Spleen (tissue), 11 donors: ENCODE measurements around the gene ARL17A. TPM values are rescaled to one million over a fixed set of nuclear protein-coding genes. Genes with fewer than 3 reads are reported as not detected.
"Not testable (repeated sequence)": the region's sequence is repeated elsewhere in the genome, so short reads cannot be mapped to it uniquely, and the experiment has no call there.

Experiments used
- DNase-seq: peaks from one replicate; pipeline ENCODE4 v3.0.0-alpha.2; 2020
- H3K27ac ChIP-seq, 8 donors: fragments of 200-600 bp; sonication (generic) in 7 of 8; 1 replicate in 4 of 8; 2 replicates in 4 of 8; pipeline versions ENCODE4 v1.5.0 to v1.8.0; 2016 to 2021; ENCODE audit warnings: inconsistent platforms in 4 of 8, mild to moderate bottlenecking in 4 of 8, moderate library complexity in 1 of 8
- H3K27me3 ChIP-seq, 7 donors: fragments of 200-600 bp; sonication (generic) in 6 of 7; replicated peaks in 1 of 7; 1 replicate in 4 of 7; 2 replicates in 3 of 7; pipeline versions ENCODE4 v1.5.0 to v1.8.0; 2016 to 2021; ENCODE audit warnings: inconsistent platforms in 3 of 7, mild to moderate bottlenecking in 1 of 7
- H3K36me3 ChIP-seq, 6 donors: fragments of 200-600 bp; sonication (generic) in 5 of 6; 1 replicate in 4 of 6; 2 replicates in 2 of 6; pipeline versions ENCODE4 v1.5.0 to v1.8.0; 2016 to 2021; ENCODE audit warnings: inconsistent platforms in 2 of 6
- H3K4me1 ChIP-seq, 6 donors: fragments of 200-600 bp; sonication (generic) in 5 of 6; 1 replicate in 3 of 6; 2 replicates in 3 of 6; pipeline versions ENCODE4 v1.5.0 to v1.8.0; 2016 to 2021; ENCODE audit warnings: inconsistent platforms in 3 of 6
- H3K4me3 ChIP-seq, 8 donors: fragments of 200-600 bp; sonication (generic) in 7 of 8; 1 replicate in 4 of 8; 2 replicates in 4 of 8; pipeline versions ENCODE4 v1.5.0 to v1.8.0; 2016 to 2021; ENCODE audit warnings: inconsistent platforms in 4 of 8, mild to moderate bottlenecking in 4 of 8, moderate library complexity in 2 of 8
- H3K9me3 ChIP-seq, 8 donors: fragments of 200-600 bp; sonication (generic) in 7 of 8; 1 replicate in 4 of 8; 2 replicates in 4 of 8; pipeline versions ENCODE4 v1.5.0 to v1.8.0; 2016 to 2021; ENCODE audit warnings: inconsistent platforms in 4 of 8
- WGBS, 5 donors: extraction: QIAGEN DNeasy Blood & Tissue Kit in 3 of 5; methylation state at CpG; one replicate each; pipeline versions ENCODE4 v1.1.5 to v1.1.7; 2013 to 2018; 5-methylcytosine and 5-hydroxymethylcytosine counted together
- intact Hi-C: fragments of 100-400 bp; cut with DNase I; formaldehyde crosslinking; loops from one replicate; pipeline ENCODE4 v1.15.0; 2023; ENCODE audit warnings: low total_unique reads
- polyA plus RNA-seq, 3 donors: library from polyadenylated mRNA; stranded (reverse); fragments of 200-250 nt; gene quantifications; one replicate each; pipeline ENCODE4 v1.2.1, GENCODE V29; 2013
- total RNA-seq, 7 donors: library from RNA; depleted of rRNA in 3 of 7; stranded (reverse); fragments of >200 nt in 3 of 7; fragmentation: NEBNext Ultra II Directional in 4 of 7; extraction: Animal tissue kit (Norgen Biotek cat#: 25700) in 4 of 7; gene quantifications; one replicate each; pipeline versions ENCODE4 v1.1.0 to v1.2.1, GENCODE V29; 2016 to 2021
- donor health status: healthy with polysubstance abuse.
- donor health status: DM: no; HTN: no; CAD: no; lungs with moderate emphysema.
- donor health status: DM: no; HTN: no; CAD: no.
- donor health status: Bipolar disorder and iron deficiency.
- donor health status: healthy.
- donor health status: DM: no; HTN: no; CAD: no.
- donor health status: DM: yes; HTN: yes; CAD: no.

ARL17A gene
- total and polyA plus RNA-seq, 10 donors = 1.8 to 43.5 (median 14.8) TPM

DNA sequence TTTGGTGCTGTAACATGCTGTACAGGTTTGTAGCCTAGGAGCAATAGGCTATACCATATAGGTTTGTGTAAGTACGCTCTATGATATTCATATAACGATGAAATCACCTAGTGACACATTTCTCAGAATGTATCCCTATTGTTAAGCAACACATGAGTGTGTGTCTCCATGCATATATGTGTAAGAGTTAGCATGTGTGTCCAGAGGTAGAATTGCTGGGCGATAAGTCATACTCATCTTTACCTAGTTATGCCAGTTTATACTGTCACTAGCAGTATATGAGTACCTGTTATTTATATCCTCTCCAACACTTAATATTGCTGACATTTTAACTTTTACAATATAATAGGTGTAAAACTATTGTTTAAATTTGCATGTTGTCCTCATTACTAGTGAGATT lies 21.3 kb upstream of the ARL17A start:
- DNase-seq, H3K4me3 ChIP-seq, H3K9me3 ChIP-seq, H3K27ac ChIP-seq, H3K27me3 ChIP-seq, intact Hi-C loops, H3K36me3 ChIP-seq, H3K4me1 ChIP-seq: not testable (repeated sequence)
- WGBS, 5 donors = no CpG with 5 or more reads among the region's 3 CpGs

DNA sequence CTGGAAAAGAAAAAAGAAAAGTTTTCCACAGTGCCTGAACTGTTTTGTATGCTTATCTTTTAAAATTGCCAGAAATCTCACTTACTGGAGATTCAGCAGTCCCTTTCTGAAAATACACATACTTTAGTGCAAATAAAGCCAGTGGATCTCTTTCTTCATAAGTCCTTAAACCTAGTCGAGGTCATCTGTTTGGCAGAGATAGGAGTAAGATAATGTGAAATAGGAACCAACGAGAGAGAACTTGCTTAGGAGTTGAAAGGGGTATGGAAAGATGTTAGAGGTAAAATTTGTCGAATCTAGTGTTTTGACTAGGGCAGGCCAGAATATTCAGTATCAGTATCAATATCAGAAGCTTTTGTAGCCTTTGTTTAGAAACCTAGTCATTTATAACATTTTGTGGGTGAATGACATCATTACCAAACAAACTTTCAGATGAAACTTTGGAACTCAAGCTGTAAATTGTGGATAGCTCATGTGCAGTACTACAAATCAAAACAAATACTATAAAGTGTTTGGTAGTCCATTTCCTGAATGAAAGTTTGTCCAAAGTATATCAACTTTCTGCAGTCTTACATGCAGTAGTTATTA lies 18.9 kb upstream of the ARL17A start:
- H3K36me3 ChIP-seq, intact Hi-C loops, H3K9me3 ChIP-seq, H3K4me3 ChIP-seq, H3K4me1 ChIP-seq, H3K27me3 ChIP-seq, DNase-seq, H3K27ac ChIP-seq: not testable (repeated sequence)
- WGBS, 5 donors = 39 to 65% (median 57%) methylated on average over 2 to 3 of the region's 3 CpGs

DNA sequence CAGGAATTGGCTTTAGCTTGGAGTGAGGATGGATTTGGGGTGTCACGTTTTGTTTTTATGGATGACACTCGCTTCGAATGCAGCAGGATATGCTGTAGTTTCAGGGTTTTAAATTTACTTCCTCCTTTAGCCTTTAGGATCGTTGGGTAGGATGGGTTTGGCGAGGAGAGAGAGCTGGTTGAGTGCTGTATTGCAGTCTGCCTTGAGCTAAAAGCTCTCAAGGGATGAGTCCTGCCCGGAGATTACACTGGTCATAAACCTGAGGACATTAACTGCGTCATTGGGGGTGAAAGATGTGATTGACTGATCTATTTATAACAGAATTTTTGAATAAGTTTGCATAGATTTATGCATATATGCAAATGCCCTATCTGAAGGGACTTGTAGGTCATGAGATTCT lies 11.8 kb upstream of the ARL17A start:
- intact Hi-C loops, H3K27me3 ChIP-seq, H3K27ac ChIP-seq, H3K36me3 ChIP-seq, H3K9me3 ChIP-seq, H3K4me3 ChIP-seq, DNase-seq, H3K4me1 ChIP-seq: not testable (repeated sequence)
- no CpG with 5 or more reads among the region's 7 CpGs for WGBS, 5 donors

DNA sequence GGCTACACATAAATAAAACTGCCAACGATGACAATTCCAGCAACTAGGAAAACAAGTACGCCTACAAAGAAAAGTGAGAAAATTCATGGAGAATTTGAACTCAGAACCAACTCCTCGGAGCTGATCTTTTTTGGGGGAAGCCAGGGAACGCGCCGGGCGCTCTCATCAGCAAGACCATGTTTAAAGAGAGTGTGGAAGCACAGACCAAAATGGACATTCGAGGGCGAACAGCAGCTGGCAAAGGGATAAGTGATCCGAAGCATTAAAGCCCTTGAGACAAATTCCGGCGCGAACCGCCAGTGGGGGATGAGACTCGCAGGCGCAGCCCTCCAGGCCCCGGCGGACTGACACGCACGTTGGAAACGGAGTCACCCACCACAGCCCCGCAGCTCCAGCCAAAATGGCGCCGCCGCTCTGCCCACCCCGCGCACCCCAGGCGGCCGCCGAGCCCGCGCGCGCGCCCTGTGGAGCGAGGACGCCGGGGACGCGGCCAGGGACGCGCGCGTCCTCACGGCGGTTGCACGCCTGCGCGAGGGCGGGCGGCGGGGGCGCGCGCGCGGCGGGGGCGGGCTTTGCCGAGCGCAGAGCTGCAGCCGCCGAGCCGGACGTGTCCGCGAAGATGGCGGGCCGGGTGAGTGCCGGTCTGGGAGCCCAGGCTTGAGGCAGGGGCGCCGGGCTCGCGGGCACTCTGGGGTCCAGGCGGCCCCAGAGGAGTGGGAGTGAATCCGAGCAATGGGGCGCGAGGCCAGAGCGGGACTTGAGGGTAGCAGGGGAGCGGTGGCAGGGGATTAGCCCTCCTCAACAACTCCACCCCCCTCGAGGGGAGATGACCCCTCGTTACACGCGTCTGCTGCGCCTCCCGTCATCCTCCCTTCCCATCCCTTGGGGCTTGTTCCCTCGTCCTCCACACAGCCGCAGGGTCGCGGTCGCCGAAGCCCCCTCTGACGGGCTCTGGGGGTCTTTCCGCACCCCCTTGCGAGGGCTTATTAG lies 11.0 kb upstream of the ARL17A start, which contains the start of gene NSF:
TSS of gene NSF (plus strand) at position 513 of the 990 bp plus-strand sequence. CDS start at position 620, 107 bp downstream.
- H3K36me3 ChIP-seq, H3K27ac ChIP-seq, H3K4me1 ChIP-seq, H3K27me3 ChIP-seq, intact Hi-C loops, H3K9me3 ChIP-seq, H3K4me3 ChIP-seq, DNase-seq: not testable (repeated sequence)
- no CpG with 5 or more reads among the region's 95 CpGs for WGBS, 5 donors

DNA sequence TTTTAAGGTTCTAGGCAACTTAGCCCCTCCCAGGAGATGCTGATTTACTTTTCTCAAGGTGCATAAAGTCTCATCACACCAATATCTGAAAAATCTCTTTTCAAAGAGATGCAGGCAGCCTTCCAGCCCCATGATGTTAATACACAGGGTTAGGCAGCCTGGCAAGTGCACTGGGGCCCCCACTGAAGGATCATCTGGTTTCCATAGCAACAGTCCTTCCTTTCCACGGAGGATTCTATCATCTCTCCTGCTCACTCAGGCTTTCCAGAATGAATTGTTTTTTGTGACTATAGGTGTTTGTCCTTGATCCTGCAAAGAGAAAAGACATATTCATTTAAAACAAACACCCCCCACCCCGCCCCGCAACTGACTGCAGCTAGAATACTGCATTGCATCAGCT lies 6.0 kb upstream of the ARL17A start:
- intact Hi-C loops, H3K27ac ChIP-seq, H3K27me3 ChIP-seq, H3K36me3 ChIP-seq, H3K4me3 ChIP-seq, H3K4me1 ChIP-seq, DNase-seq, H3K9me3 ChIP-seq: not testable (repeated sequence)
- no CpG with 5 or more reads among the region's 3 CpGs for WGBS, 5 donors

DNA sequence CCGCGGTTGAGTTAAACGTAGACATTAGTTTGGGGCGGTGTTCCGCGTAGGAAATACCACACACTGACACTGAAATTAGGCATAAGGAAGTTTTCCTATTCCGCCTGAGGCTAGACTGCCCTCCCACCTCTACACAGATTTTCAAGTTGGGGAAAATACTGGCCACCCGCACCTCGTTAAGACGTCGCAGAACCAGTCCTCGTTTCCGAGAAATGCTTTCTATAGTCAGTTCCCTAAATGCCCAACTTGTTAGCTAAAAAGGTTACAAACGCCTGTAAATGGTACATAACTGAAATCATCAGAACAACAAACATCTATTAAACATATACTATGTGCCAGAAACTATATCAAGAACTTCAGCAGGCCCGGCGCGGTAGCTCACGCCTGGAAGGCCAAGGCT lies 591 bp upstream of the ARL17A start:
- H3K36me3 ChIP-seq, intact Hi-C loops, H3K27me3 ChIP-seq, DNase-seq, H3K9me3 ChIP-seq, H3K4me1 ChIP-seq: not testable (repeated sequence)
- peak overlapping the region in 7 of 8 donors; percentile 62 to 83 (median 70) for H3K27ac ChIP-seq
- peak overlapping the region in 3 of 8 donors; percentile 19 to 58 (median 19) for H3K4me3 ChIP-seq
- 3 to 14% (median 10%) methylated on average over 2 to 7 of the region's 18 CpGs; no CpG with 5 or more reads in 1 of the 5 donors for WGBS, 5 donors

DNA sequence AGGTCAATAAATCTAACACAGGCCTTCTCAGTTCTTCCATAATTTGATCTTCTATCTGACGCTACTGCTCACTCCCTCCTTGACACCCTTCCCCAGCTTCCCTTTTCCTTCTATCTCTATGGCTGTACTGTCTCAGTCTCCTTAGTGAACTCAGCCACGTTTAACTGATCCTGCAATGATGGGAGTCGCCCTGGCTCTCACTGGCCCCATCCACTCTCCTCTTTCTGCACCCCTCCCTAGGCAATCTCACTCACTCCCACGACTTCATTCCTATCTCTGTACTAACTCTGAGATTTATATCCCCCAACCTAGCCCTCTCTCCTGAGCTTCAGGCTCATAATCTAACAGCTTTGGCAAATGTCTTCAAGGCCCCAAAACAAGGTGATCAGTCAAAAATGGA lies 7.7 kb downstream of the ARL17A start:
- intact Hi-C loops, H3K27me3 ChIP-seq, H3K4me3 ChIP-seq, H3K36me3 ChIP-seq, DNase-seq, H3K27ac ChIP-seq, H3K9me3 ChIP-seq, H3K4me1 ChIP-seq: not testable (repeated sequence)
- WGBS, 5 donors = no CpG with 5 or more reads among the region's 4 CpGs

DNA sequence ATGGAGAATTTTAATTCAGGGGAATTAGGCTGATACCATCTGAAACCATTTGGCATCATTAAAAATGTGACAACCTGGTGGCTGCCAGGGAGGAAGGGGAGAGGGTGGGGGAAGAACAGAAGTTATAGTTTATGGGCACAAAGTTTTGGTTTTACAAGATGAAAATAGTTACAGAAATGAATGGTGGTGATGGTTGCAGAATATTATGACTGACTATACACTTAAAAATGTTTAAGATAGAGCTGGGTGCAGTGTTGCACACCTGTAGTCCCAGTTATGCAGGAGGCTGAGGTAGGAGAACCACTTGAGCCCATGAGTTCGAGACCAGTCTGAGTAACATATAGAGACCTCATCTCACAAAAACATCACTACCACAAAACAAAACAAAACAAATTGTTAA lies 12.5 kb downstream of the ARL17A start:
- H3K4me3 ChIP-seq, intact Hi-C loops, H3K27ac ChIP-seq, H3K27me3 ChIP-seq, H3K9me3 ChIP-seq, H3K4me1 ChIP-seq, DNase-seq, H3K36me3 ChIP-seq: not testable (repeated sequence)
- no CpG with 5 or more reads among the region's 1 CpG for WGBS, 5 donors

DNA sequence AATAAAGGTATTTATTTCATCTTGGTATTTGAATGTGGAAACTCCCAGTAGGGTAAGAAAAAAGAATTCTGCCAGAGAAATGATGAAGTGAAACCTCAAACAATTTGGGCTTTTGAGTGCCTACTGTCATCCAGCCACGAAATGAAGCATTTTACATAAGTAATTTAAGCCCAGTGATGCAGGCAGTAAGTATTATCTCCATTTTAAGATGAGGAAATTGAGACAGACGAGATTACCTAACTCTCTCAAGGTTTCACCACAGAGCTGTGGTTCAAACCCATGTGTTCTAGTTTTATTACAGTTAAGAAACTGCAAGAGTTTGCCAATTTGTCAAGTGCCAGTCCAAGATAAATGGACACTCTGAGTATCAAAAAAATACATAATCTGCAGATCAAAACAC lies 13.2 kb downstream of the ARL17A start:
- H3K27me3 ChIP-seq, H3K4me1 ChIP-seq, intact Hi-C loops, H3K9me3 ChIP-seq, H3K4me3 ChIP-seq, H3K27ac ChIP-seq, DNase-seq, H3K36me3 ChIP-seq: not testable (repeated sequence)
- no CpG with 5 or more reads among the region's 2 CpGs for WGBS, 5 donors

DNA sequence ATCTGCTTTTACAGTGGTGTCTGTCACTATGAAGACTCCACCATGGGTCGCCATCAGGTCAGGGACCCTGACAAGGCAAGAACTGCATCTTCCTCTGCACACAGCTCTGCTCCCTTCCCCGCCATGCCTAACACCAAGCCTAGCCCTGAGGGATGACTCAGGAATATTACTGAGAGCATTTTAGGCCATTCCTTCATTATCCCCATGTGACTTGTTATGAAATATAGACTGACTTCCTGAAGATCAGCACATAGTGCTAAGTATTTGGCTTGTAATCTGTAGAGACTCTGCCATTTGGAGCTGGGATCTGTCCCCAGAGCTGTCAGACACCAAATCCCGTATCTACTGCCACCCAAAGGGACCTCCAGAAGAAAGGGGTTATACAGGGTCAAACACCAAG lies 19.4 kb downstream of the ARL17A start:
- H3K27ac ChIP-seq, H3K27me3 ChIP-seq, H3K4me3 ChIP-seq, H3K9me3 ChIP-seq, H3K4me1 ChIP-seq, DNase-seq, intact Hi-C loops, H3K36me3 ChIP-seq: not testable (repeated sequence)
- no CpG with 5 or more reads among the region's 3 CpGs for WGBS, 5 donors

DNA sequence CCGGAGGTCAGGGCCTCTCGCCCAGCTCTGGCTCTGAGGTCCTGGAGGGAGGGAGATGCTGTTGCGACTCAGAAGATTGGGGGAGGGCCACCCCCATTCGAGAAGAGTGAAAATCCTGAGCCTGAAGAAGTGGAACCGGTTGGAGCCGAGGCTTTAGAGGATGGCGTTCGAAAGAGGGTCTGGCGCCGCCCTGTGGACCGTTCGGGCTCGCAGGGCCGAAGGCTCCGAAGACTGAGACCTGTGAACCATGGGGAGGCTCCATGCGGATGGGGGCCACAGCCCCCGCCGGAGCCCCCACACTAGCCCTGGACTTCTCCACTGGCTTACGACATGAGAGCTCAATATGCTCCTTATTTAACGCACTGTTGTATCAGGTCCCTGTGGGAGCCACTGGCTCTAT lies 20.3 kb downstream of the ARL17A start:
- H3K4me1 ChIP-seq, H3K9me3 ChIP-seq, intact Hi-C loops, H3K27ac ChIP-seq, H3K4me3 ChIP-seq, H3K27me3 ChIP-seq, H3K36me3 ChIP-seq, DNase-seq: not testable (repeated sequence)
- WGBS, 5 donors = no CpG with 5 or more reads among the region's 20 CpGs
